ENCODE data around the gene ATP9A. TPM values are rescaled to one million over a fixed set of nuclear protein-coding genes. Genes with fewer than 3 reads are reported as not detected.
"Not testable (repeated sequence)": the region's sequence is repeated elsewhere in the genome, so short reads cannot be mapped to it uniquely, and the experiment has no call there.

The ATP9A gene
- total RNA-seq, result 15.2 and 16.9 TPM in 2 replicates
- polyA plus RNA-seq, result 11.3 and 13.2 TPM in 2 replicates

GRCh38 chr20:51767867-51768758 is at the start of gene ATP9A:
TSS of gene ATP9A (minus strand) at chr20:51768390. CDS start at chr20:51768369, 21 bp downstream.
- peak within 1 kb of the TSS; percentile 99 for H3K4me3 ChIP-seq

GRCh38 chr20:51816856-51817255 is 48.7 kb upstream of the ATP9A start:
- H3K4me3 ChIP-seq; H3K4me1 ChIP-seq (ENCODE audit: low read depth); H3K36me3 ChIP-seq; DNase-seq (ENCODE audit: low read depth in 1 of 2, low spot score in 1 of 2); H3K9me3 ChIP-seq (ENCODE audit: low read depth); H3K27me3 ChIP-seq; H3K27ac ChIP-seq: not testable (repeated sequence)

More at GRCh38 chr20:51767867-51768758, at the start of gene ATP9A:
- Histone ChIP-seq H3K9me3 (ENCODE audit: low read depth) (no peaks in the 10 kb centered on the region), H3K27ac (no peak within 1 kb of the TSS), H3K27me3 (no peaks in the 10 kb centered on the region), H3K4me1 (ENCODE audit: low read depth) (no peaks in the 10 kb centered on the region), H3K36me3 (no peaks in the 10 kb centered on the region)
- DNase-seq (ENCODE audit: low read depth in 1 of 2, low spot score in 1 of 2), result peak; percentile 43 to 67
- TF ChIP-seq, protein P1, sequence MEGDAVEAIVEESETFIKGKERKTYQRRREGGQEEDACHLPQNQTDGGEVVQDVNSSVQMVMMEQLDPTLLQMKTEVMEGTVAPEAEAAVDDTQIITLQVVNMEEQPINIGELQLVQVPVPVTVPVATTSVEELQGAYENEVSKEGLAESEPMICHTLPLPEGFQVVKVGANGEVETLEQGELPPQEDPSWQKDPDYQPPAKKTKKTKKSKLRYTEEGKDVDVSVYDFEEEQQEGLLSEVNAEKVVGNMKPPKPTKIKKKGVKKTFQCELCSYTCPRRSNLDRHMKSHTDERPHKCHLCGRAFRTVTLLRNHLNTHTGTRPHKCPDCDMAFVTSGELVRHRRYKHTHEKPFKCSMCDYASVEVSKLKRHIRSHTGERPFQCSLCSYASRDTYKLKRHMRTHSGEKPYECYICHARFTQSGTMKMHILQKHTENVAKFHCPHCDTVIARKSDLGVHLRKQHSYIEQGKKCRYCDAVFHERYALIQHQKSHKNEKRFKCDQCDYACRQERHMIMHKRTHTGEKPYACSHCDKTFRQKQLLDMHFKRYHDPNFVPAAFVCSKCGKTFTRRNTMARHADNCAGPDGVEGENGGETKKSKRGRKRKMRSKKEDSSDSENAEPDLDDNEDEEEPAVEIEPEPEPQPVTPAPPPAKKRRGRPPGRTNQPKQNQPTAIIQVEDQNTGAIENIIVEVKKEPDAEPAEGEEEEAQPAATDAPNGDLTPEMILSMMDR (IDR thresholded peaks at IDR 0.05; ENCODE audit: low read depth, low read length), result no peak

- no peak for DNase-seq (ENCODE audit: low read depth in 1 of 2, low spot score in 1 of 2)
- Histone ChIP-seq H3K4me3 (no peak overlapping the region), H3K36me3 (no peaks in the 10 kb centered on the region), H3K9me3 (ENCODE audit: low read depth) (no peaks in the 10 kb centered on the region), H3K27ac (no peak overlapping the region), H3K27me3 (no peaks in the 10 kb centered on the region), H3K4me1 (ENCODE audit: low read depth) (no peaks in the 10 kb centered on the region)
- TF ChIP-seq, protein P1 (IDR thresholded peaks at IDR 0.05; ENCODE audit: low read depth, low read length), result no peak
These were observed 47.3 kb upstream of the ATP9A start for GRCh38 chr20:51815383-51816076.

- no peak overlapping the region for H3K27ac ChIP-seq
- no peak overlapping the region for H3K4me3 ChIP-seq
- TF ChIP-seq, protein P1 (IDR thresholded peaks at IDR 0.05; ENCODE audit: low read depth, low read length), result no peak
- H3K36me3 ChIP-seq, result no peaks in the 10 kb centered on the region
- DNase-seq (ENCODE audit: low read depth in 1 of 2, low spot score in 1 of 2), result no peak
- H3K9me3 ChIP-seq (ENCODE audit: low read depth), result no peaks in the 10 kb centered on the region
- H3K27me3 ChIP-seq, result no peaks in the 10 kb centered on the region
- no peaks in the 10 kb centered on the region for H3K4me1 ChIP-seq (ENCODE audit: low read depth)
These were observed 44.7 kb upstream of the ATP9A start for GRCh38 chr20:51812861-51813260.

DNA sequence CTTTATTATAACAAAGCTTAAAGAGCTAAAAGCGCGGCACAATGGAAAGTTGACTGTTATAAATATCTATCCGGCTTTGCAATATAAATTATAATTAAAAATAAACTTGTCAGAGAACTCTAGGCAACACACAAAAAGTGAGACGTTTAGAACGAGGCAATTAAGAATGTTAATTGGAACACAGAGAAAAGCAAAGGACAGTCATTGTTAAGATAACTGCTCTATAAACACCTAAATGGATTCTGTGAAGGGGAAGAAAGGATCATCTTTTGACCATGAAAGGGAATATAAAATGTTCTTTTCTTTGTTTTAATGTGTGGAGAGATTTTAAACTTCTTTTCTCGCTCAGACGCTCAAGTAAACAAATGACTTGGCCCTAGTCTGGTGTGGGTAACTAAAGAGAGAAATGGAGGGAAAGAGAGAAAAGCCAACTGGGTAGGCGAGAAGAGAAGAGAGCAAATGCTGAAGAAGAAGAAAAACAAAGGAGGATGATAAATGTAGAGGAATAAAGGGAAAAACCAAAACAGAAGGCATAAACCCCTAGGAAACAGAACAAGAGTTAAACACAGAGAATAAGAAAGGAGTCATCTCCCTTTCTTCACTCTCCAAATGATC is 43.4 kb upstream of the ATP9A start:
- no peaks in the 10 kb centered on the region for H3K27me3 ChIP-seq
- H3K36me3 ChIP-seq, result no peaks in the 10 kb centered on the region
- no peaks in the 10 kb centered on the region for H3K9me3 ChIP-seq (ENCODE audit: low read depth)
- H3K4me3 ChIP-seq, result no peak overlapping the region
- H3K4me1 ChIP-seq (ENCODE audit: low read depth), result no peaks in the 10 kb centered on the region
- TF ChIP-seq, protein P1 (IDR thresholded peaks at IDR 0.05; ENCODE audit: low read depth, low read length), result no peak
- no peak overlapping the region for H3K27ac ChIP-seq
- DNase-seq (ENCODE audit: low read depth in 1 of 2, low spot score in 1 of 2), result no peak

All from cardiac muscle cell (in vitro differentiated cells and primary cell).